ENCODE data around the gene AHI1. TPM values are rescaled to one million over a fixed set of nuclear protein-coding genes. Genes with fewer than 3 reads are reported as not detected.

The AHI1 gene
- total RNA-seq, 3 donors from 2014 or later (not counting 1 experiment from before 2014, with no cell fraction given): 24.0 to 40.3 (median 32.4) TPM

DNA sequence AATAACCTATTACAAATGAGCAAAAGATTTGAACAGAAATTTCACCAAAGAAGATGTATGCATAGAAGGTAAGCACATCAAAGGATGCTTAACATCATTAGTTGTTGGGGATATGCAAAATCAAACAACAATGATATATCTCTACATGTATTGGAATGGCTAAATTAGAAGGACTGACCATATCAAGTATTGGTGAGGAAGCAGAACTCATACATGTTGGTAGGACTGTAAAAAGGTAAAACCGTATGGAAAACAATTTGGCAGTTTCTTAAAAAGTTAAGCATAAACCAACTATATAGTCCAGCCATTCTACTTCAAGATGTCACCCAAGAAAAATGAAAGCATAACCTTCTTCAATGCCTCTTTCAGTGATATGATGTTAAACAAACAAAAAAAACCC, 202.5 kb downstream of the AHI1 start:
- no peak overlapping the region for H3K27ac Mint-ChIP-seq
- intact Hi-C loops (cut with micrococcal nuclease): no loop called here
- H3K4me1 ChIP-seq (ENCODE audit: control insufficient read depth, insufficient read depth, low read length): no peaks in the 10 kb centered on the region

DNA sequence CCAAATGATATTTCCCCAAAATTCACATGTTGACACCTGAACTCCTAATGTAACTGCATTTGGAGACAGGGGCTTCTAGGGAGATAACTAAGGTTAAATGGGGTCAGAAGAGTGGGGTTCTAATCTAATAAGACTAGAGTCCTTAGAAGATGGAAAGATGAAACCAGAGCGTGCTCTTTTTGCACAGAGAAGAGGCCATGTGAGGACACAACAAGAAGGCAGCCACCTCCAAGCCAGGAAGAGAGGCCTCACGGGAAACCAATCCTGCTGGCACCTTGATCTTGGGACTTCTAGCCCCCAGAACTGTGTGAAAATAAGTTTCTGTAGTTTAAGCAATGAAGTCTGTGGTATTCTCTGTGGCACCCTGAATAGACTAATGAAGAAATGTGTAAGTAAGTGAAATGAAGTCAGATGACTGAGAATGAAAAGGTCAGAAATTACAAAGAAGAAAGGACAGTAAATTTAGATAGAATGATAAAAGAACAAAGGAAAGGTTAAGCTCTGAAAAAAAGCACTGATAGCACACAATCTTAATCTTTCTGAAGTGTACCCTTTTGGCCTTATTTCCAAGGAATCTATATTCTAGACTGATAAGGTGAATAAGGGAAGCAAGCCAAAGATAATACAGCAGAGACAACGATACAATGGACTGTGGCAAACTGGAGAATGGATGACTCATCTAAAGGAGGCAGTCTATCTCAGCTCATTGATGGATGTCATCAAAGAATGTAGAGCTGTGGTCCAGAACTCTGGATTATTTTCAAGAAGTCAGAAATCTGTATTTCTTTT, 206.1 kb downstream of the AHI1 start:
- intact Hi-C loops (cut with micrococcal nuclease): no loop called here
- no peaks in the 10 kb centered on the region for H3K27me3 Mint-ChIP-seq (ENCODE audit: low read depth in 2 of 2)
- ATAC-seq (no peak), DNase-seq (no peak)
- no peak overlapping the region for H3K27ac Mint-ChIP-seq
- TF ChIP-seq CTCF (IDR thresholded peaks at IDR 0.05): no peak
- 68% methylated on average over 3 of the region's 3 CpGs for WGBS (ENCODE audit: insufficient coverage)
- no peak overlapping the region for H3K4me3 Mint-ChIP-seq
- Histone ChIP-seq H3K9me3 (ENCODE audit: control insufficient read depth, insufficient read depth, low read length) (no peaks in the 10 kb centered on the region), H3K36me3 (ENCODE audit: control insufficient read depth, insufficient read depth, low read length) (no peaks in the 10 kb centered on the region), H3K4me1 (ENCODE audit: control insufficient read depth, insufficient read depth, low read length) (no peaks in the 10 kb centered on the region), H3K27ac (ENCODE audit: low read length) (no peak overlapping the region), H3K4me3 (ENCODE audit: low read length) (no peak overlapping the region), H3K27me3 (ENCODE audit: control insufficient read depth, insufficient read depth, low read length) (no peaks in the 10 kb centered on the region)
- no peaks in the 10 kb centered on the region for H3K4me1 Mint-ChIP-seq
- H3K9me3 Mint-ChIP-seq: peaks cover 0 to 2% of the 10 kb centered on the region in 2 donors
- H3K36me3 Mint-ChIP-seq: no peaks in the 10 kb centered on the region

More for the DNA sequence above, 202.5 kb downstream of the AHI1 start:
- Histone ChIP-seq H3K9me3 (ENCODE audit: control insufficient read depth, insufficient read depth, low read length) (no peaks in the 10 kb centered on the region), H3K27me3 (ENCODE audit: control insufficient read depth, insufficient read depth, low read length) (no peaks in the 10 kb centered on the region), H3K27ac (ENCODE audit: low read length) (no peak overlapping the region), H3K4me3 (ENCODE audit: low read length) (no peak overlapping the region), H3K36me3 (ENCODE audit: control insufficient read depth, insufficient read depth, low read length) (no peaks in the 10 kb centered on the region)
- peaks cover 0 to 2% of the 10 kb centered on the region in 2 donors for H3K9me3 Mint-ChIP-seq
- no peaks in the 10 kb centered on the region for H3K27me3 Mint-ChIP-seq (ENCODE audit: low read depth in 2 of 2)
- DNase-seq (no peak), ATAC-seq (no peak)
- no peak overlapping the region for H3K4me3 Mint-ChIP-seq
- no peak for TF ChIP-seq CTCF (IDR thresholded peaks at IDR 0.05)
- whole genome bisulfite sequencing (ENCODE audit: insufficient coverage): no CpG with 5 or more reads among the region's 1 CpG
- no peaks in the 10 kb centered on the region for H3K4me1 Mint-ChIP-seq
- H3K36me3 Mint-ChIP-seq: no peaks in the 10 kb centered on the region

GRCh38 chr6:135289816-135290215, 207.7 kb downstream of the AHI1 start:
- H3K27me3 ChIP-seq (ENCODE audit: control insufficient read depth, insufficient read depth, low read length): no peaks in the 10 kb centered on the region
- H3K27ac Mint-ChIP-seq: no peak overlapping the region
- H3K4me3 Mint-ChIP-seq: no peak overlapping the region
- H3K9me3 ChIP-seq (ENCODE audit: control insufficient read depth, insufficient read depth, low read length): no peaks in the 10 kb centered on the region
- DNase-seq (no peak), ATAC-seq (no peak)
- H3K36me3 ChIP-seq (ENCODE audit: control insufficient read depth, insufficient read depth, low read length): no peaks in the 10 kb centered on the region
- no peak for TF ChIP-seq CTCF (IDR thresholded peaks at IDR 0.05)
- no peak overlapping the region for H3K27ac ChIP-seq (ENCODE audit: low read length)
- H3K4me1 ChIP-seq (ENCODE audit: control insufficient read depth, insufficient read depth, low read length): no peaks in the 10 kb centered on the region
- no peaks in the 10 kb centered on the region for H3K36me3 Mint-ChIP-seq
- WGBS (ENCODE audit: insufficient coverage): 81% methylated on average over 5 of the region's 5 CpGs
- no peaks in the 10 kb centered on the region for H3K27me3 Mint-ChIP-seq (ENCODE audit: low read depth in 2 of 2)
- H3K4me3 ChIP-seq (ENCODE audit: low read length): no peak overlapping the region
- intact Hi-C loops (cut with micrococcal nuclease): no loop called here
- H3K4me1 Mint-ChIP-seq: no peaks in the 10 kb centered on the region
- H3K9me3 Mint-ChIP-seq: no peaks in the 10 kb centered on the region
